PC-9 (cell line): ENCODE data around the gene DCP1B. TPM values are rescaled to one million over a fixed set of nuclear protein-coding genes. Genes with fewer than 3 reads are reported as not detected.
"Not testable (repeated sequence)": the region's sequence is repeated elsewhere in the genome, so short reads cannot be mapped to it uniquely, and the experiment has no call there.

Experiments used
- BruUV-seq: library from RNA; stranded (reverse); fragments of 400-500 nt; replicated peaks from 2 replicates; lab custom pipeline; 2021; lab: Mats Ljungman, UMichigan
- CTCF ChIA-PET: fragments of 300-600 bp; sonication (Branson Sonifier 250); formaldehyde crosslinking; loops from one replicate; lab custom pipeline; 2022; ENCODE audit warnings: antibody characterized with exemption; lab: Charles Lee
- POLR2A ChIA-PET: fragments of 300-600 bp; sonication (Branson Sonifier 250); formaldehyde crosslinking; loops from one replicate; lab custom pipeline; 2022; ENCODE audit warnings: antibody characterized with exemption; ENCODE audit not compliant: unreplicated experiment; lab: Charles Lee
- DNase-seq, 2 experiments: peaks; one replicate each; pipeline versions ENCODE4 v3.0.0 to v3.0.0-alpha.2; 2015 to 2022; ENCODE audit warnings: mixed read lengths in 1 of 2
- H2AFZ ChIP-seq: fragments of 200-600 bp; sonication (generic); 2 replicates; pipeline ENCODE4 v1.8.1; 2017; ENCODE audit warnings: antibody characterized with exemption
- H3F3A ChIP-seq: fragments of 200-600 bp; sonication (generic); 2 replicates; pipeline ENCODE4 v1.8.1; 2017; ENCODE audit warnings: antibody characterized with exemption, mild to moderate bottlenecking, low read depth; ENCODE audit not compliant: insufficient read depth
- H3K27ac ChIP-seq: fragments of 200-600 bp; sonication (generic); 2 replicates; pipeline ENCODE4 v1.6.1; 2016; ENCODE audit warnings: mixed run types
- H3K27me3 ChIP-seq: fragments of 200-600 bp; sonication (generic); 2 replicates; pipeline ENCODE4 v1.6.1; 2016; ENCODE audit warnings: low read depth, mixed run types; ENCODE audit not compliant: insufficient read depth
- H3K36me3 ChIP-seq: fragments of 200-600 bp; sonication (generic); 2 replicates; pipeline ENCODE4 v1.6.1; 2016; ENCODE audit warnings: low read depth, mixed run types
- H3K4me1 ChIP-seq: fragments of 200-600 bp; sonication (generic); replicated peaks from 2 replicates; pipeline ENCODE4 v1.6.1; 2016; ENCODE audit warnings: mixed run types; ENCODE audit not compliant: insufficient read depth
- H3K4me2 ChIP-seq: fragments of 200-600 bp; sonication (generic); 2 replicates; pipeline ENCODE4 v1.6.1; 2017; ENCODE audit warnings: mixed run types
- H3K4me3 ChIP-seq: fragments of 200-600 bp; sonication (generic); 2 replicates; pipeline ENCODE4 v1.6.1; 2016; ENCODE audit warnings: mixed run types
- H3K79me2 ChIP-seq: fragments of 200-600 bp; sonication (generic); 2 replicates; pipeline ENCODE4 v1.6.1; 2017; ENCODE audit warnings: low read depth, mixed run types
- H3K9me2 ChIP-seq: fragments of 200-600 bp; sonication (generic); 2 replicates; pipeline ENCODE4 v1.8.1; 2017; ENCODE audit warnings: mild to moderate bottlenecking; ENCODE audit not compliant: insufficient read depth
- H3K9me3 ChIP-seq: fragments of 200-600 bp; sonication (generic); 2 replicates; pipeline ENCODE4 v1.8.1; 2016; ENCODE audit warnings: low read depth; ENCODE audit not compliant: insufficient read depth
- H4K20me1 ChIP-seq: fragments of 200-600 bp; sonication (generic); 2 replicates; pipeline ENCODE4 v1.8.1; 2017; ENCODE audit not compliant: insufficient read depth
- CTCF ChIP-seq: fragments of 200-600 bp; sonication (generic); conservative IDR thresholded peaks from 2 replicates; pipeline ENCODE4 v1.6.1; 2017; ENCODE audit warnings: mixed run types, antibody characterized with exemption, mild to moderate bottlenecking, moderate library complexity
- EZH2 ChIP-seq: fragments of 200-600 bp; sonication (generic); IDR thresholded peaks from 2 replicates; pipeline ENCODE4 v1.8.0; 2017; ENCODE audit warnings: antibody characterized with exemption, low read depth
- intact Hi-C: fragments of 100-400 bp; cut with micrococcal nuclease; formaldehyde crosslinking; loops from one replicate; pipeline ENCODE4 v1.10.0; 2022; ENCODE audit not compliant: unreplicated experiment
- total RNA-seq: library from RNA; stranded (reverse); gene quantifications from 2 replicates; pipeline ENCODE4 v1.2.3, GENCODE V29; 2021

DCP1B gene
- total RNA-seq, 1 experiment from 2014 or later: 6.8 TPM

GRCh38 chr12:1948883-1949282 lies 55.4 kb downstream of the DCP1B start:
- Histone ChIP-seq H3K36me3 (no peaks in the 10 kb centered on the region), H3K4me2 (no peak overlapping the region), H3K4me1 (no peaks in the 10 kb centered on the region), H3K4me3 (no peak overlapping the region), H3K27ac (no peak overlapping the region), H2AFZ (no peak overlapping the region), H3K9me2 (no peaks in the 10 kb centered on the region), H3K79me2 (no peaks in the 10 kb centered on the region), H4K20me1 (no peaks in the 10 kb centered on the region), H3K27me3 (no peaks in the 10 kb centered on the region), H3F3A (no peaks in the 10 kb centered on the region), H3K9me3 (no peaks in the 10 kb centered on the region)
- TF ChIP-seq CTCF: no peak
- TF ChIP-seq EZH2: no peak
- DNase-seq: no peak
- intact Hi-C loops: no loop called here
- CTCF ChIA-PET: no interaction called here
- POLR2A ChIA-PET: interaction anchor here (0.7 kb wide), 1 partner anchor 252 kb away, joined by 3 read pairs; no protein-coding TSS in a partner anchor
- no TSS peak for BruUV-seq

GRCh38 chr12:1947081-1947480 lies 57.2 kb downstream of the DCP1B start:
- Histone ChIP-seq H3K9me3 (no peaks in the 10 kb centered on the region), H3K4me3 (no peak overlapping the region), H2AFZ (no peak overlapping the region), H3K27me3 (no peaks in the 10 kb centered on the region), H3K4me2 (no peak overlapping the region), H4K20me1 (no peaks in the 10 kb centered on the region), H3K27ac (no peak overlapping the region), H3K79me2 (no peaks in the 10 kb centered on the region), H3F3A (no peaks in the 10 kb centered on the region), H3K4me1 (no peaks in the 10 kb centered on the region), H3K36me3 (no peaks in the 10 kb centered on the region), H3K9me2 (no peaks in the 10 kb centered on the region)
- TF ChIP-seq CTCF: no peak
- no peak for TF ChIP-seq EZH2
- ChIA-PET POLR2A (no interaction called here), CTCF (no interaction called here)
- no peak for DNase-seq
- intact Hi-C loops: no loop called here
- BruUV-seq: no TSS peak

- no peak overlapping the region for H3K27ac ChIP-seq
- H2AFZ ChIP-seq: no peak overlapping the region
- H3K27me3 ChIP-seq: no peaks in the 10 kb centered on the region
- no peaks in the 10 kb centered on the region for H4K20me1 ChIP-seq
- intact Hi-C loops: no loop called here
- no peaks in the 10 kb centered on the region for H3K36me3 ChIP-seq
- H3K79me2 ChIP-seq: no peaks in the 10 kb centered on the region
- ChIA-PET POLR2A (no interaction called here), CTCF (no interaction called here)
- BruUV-seq: no TSS peak
- no peaks in the 10 kb centered on the region for H3K4me1 ChIP-seq
- no peaks in the 10 kb centered on the region for H3F3A ChIP-seq
- TF ChIP-seq EZH2: no peak
- no peak for TF ChIP-seq CTCF
- H3K4me2 ChIP-seq: no peak overlapping the region
- no peak overlapping the region for H3K4me3 ChIP-seq
- H3K9me2 ChIP-seq: no peaks in the 10 kb centered on the region
- no peak for DNase-seq
- no peaks in the 10 kb centered on the region for H3K9me3 ChIP-seq
Measured at GRCh38 chr12:1946296-1946695, 58.0 kb downstream of the DCP1B start.

- H3K9me2 ChIP-seq, H3K36me3 ChIP-seq, H3K27me3 ChIP-seq, CTCF ChIA-PET, H3K27ac ChIP-seq, H4K20me1 ChIP-seq, H3F3A ChIP-seq, H3K4me1 ChIP-seq, H3K4me2 ChIP-seq, H3K79me2 ChIP-seq, H2AFZ ChIP-seq, BruUV-seq, intact Hi-C loops, POLR2A ChIA-PET, H3K4me3 ChIP-seq, DNase-seq, H3K9me3 ChIP-seq: not testable (repeated sequence)
Measured at GRCh38 chr12:1945502-1945901, 58.8 kb downstream of the DCP1B start.
